Stimulated activated CD4-positive, alpha-beta T cell treated with anti-CD3 and anti-CD28 coated beads, Interleukin-15, amount 100 ng/mL, for 48 hours (primary cell): Measurements from ENCODE around the gene SLC25A13.
"Not testable (repeated sequence)": the region's sequence is repeated elsewhere in the genome, so short reads cannot be mapped to it uniquely, and the experiment has no call there.

Experiments used
- DNase-seq, 2 donors: peaks; one replicate each; pipeline ENCODE4 v3.0.0-alpha.2; 2020; ENCODE audit warnings: low read depth in 2 of 2

Gene SLC25A13

DNA sequence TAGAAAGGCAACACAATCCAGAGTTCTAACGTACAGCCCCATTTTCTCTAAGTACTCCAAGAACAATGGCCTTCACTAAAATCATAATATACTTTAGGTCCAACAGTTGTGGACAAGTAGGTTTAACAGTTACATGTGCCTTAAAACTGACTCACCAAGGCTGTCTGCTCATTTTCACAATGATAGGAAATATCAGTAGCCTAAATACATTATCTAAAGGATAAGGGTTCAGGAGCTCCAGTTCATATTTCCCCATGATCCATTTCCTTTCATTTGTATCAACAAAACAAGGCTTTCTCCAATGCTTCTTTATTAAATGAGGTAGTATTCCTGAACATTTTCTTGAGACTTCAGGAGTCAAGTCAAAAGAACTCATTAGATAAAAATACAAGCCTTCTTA, 164.0 kb downstream of the SLC25A13 start:
- DNase-seq: no peak

DNA sequence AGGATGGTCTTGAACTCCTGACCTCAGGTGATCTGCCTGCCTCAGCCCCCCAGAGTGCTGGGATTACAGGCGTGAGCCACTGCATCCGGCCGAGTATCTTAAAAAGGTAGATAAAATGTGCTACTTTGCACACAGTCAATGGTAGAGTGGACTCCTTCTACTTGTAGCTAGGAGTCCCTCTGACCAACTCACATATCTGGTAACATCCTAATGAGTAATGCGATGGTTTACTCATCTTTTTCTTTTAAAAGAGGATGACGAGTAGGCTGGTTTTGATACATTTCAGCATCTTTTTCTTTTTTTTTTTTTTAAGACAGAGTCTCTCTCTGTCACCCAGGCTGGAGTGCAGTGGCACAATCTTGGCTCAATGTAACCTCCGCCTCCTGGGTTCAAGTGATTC, 167.4 kb downstream of the SLC25A13 start:
- not testable (repeated sequence) for DNase-seq

DNA sequence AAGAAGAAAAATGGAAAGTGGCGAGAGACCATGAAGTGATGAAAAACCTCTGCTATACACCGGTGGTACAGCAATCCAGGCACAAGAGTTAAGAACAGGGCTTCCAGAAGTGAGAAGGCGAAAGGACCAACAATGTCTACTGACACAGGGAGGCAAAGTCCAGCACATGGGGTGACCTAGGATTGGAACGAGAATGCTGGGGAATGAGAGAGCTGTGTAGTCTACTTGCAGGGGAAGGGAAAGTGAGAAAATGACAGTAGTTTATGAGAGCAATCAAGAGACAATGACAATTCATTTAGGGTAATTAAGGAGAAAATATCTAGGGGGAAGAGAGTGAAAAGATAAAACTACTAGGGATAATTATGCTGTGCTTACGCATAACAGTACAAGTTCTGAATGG, 169.2 kb downstream of the SLC25A13 start:
- DNase-seq: no peak

DNA sequence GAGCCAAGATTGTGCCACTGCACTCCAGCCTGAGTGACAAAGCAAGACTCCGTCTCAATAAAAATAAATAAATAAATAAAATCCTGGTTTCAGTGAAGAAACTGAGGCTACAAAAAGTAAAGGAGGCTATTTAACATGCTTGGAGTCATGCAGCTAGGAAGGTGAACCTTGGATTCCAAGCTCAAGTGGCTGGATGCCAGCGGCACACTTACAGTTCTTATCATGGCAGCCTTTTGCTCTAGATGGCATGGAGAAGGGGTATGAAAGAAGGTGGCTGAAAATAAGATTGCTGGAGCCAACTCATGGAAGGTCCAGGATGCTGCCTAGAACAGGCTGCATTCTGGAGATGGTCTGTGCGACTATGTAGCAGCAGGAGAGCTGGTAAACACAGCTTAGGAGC, 170.0 kb downstream of the SLC25A13 start:
- no peak for DNase-seq

DNA sequence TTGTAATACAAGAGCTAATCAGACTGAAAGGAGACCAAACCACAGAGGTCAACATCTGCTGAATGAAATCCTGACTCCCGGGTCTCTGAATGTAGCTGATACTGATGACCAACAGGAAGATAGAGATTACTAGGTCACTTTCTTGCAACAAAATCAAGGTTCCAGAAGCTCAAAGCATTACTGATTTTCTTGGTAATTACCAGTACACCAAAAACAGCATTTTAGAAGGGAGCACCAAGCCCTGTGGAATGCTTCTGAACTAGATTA, 177.7 kb downstream of the SLC25A13 start:
- DNase-seq: no peak

DNA sequence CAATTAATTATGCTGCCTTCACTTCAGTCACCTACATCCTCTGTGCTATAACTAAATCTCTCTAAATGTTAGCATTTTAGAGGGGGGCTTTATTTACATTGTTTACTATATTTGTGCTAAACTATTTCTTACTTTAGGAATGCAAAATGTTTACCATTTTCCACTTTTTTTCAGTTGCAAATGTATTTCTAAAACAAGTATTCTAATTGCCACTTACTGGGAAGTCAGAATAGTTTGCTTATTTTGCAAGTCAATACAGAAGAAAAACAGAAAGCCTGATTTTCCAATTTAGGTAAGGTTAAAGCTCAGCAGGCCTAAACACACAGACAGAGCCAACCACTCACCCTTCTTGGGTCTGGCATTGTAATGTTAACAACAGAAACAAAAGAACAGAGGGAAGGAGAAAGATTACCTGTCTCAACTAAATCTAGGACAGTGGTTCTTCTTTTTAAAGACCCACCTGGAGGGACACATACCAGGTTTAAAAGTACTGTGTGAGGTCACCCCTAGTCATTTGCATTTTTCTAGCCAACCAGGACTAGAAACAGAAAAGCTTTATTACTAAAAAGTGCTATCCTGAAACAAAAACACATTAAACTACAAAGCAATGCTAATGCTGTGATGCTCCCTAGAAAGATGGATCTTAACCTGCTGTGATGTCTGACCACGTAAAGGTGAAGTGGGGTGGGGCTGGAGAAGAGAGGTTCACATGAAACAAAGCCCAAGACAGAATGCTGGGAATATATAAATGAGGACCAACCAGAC, 178.2 kb downstream of the SLC25A13 start:
- no peak for DNase-seq

DNA sequence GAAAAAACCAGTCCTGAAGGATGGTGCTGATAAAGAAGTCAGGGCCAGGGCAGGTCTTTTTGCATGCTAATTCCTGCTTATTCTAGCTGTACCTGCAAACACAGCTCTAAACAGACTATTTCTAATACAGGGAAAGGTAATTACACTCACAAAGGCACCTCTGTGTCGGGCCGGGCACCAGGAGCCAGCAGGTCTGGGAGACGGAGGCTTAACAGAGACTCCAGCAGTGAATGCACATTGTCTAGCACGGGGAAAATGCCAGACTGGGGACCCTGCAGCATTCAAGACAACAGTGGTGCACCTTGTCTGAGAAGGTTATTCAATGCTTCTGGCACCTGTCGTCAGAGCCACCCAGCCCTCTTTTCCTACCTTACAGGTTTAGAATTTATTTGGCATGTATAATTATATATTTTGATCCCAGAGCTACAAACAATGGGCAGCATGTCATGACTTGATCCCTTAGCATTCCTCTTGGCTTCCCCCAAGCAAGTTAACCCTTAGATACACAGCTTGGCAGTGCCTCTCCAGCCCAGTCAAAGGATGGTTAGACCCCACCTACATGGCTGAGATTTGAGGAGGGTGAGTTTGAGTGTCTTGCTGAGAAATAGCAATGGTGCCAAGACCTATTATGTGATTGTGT, 185.2 kb downstream of the SLC25A13 start:
- DNase-seq: no peak

DNA sequence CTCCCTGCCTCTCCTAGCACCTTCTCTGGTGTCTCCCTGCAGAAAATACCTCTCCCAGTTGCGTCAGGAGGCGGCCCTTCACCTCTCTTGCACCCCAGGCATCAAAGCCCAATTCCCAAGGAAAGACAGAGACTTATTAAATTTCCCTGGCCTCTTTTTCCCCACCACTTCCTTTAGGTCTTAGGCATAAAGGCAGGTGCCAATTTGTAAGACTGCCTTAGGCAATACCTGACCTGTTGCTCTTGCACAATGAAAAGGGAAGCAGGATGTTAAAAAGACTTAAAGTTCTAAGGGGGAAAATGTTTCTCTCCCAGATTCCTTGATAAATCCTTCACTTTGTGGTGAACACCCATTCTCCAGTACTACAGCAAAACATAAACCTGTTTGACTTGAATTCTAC, 186.7 kb downstream of the SLC25A13 start:
- DNase-seq: no peak

DNA sequence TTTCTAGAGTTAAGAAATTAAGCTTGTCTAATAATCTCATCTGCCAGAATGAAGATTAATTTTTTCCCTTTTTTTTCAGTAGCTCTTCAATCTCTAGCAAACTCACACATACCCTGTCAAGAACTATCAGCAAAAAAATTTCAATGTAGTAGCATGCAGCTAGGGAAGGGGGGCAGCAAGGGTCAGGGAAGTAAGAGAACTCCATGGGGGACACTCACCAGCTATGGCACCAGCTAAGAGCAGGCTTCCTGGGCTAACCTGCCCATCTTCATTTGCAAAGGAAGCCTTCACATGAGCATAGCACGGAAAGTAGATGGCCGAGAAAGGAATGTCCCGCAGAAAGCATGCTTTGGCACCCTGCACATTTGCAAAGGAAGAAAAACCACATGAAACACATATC, 190.4 kb downstream of the SLC25A13 start:
- no peak for DNase-seq

DNA sequence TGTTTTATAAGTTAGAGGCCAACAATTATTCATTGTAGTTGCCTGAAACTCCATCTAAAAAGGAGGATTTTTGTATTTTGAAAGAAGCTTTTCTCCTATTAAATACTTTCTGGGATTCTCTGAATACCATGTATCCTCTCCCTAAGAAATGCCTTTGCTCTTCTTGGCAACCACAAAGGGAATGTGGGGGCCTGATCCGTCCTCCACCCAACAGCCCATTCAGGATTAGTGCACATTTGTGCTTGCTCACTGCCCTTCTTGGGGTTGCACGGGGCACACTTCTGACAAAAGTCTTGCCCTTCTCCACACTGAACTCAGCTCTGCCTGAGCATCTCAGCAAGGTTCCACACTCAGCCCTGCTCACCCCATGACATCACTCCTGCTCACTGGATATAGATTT, 194.2 kb downstream of the SLC25A13 start:
- DNase-seq: no peak

DNA sequence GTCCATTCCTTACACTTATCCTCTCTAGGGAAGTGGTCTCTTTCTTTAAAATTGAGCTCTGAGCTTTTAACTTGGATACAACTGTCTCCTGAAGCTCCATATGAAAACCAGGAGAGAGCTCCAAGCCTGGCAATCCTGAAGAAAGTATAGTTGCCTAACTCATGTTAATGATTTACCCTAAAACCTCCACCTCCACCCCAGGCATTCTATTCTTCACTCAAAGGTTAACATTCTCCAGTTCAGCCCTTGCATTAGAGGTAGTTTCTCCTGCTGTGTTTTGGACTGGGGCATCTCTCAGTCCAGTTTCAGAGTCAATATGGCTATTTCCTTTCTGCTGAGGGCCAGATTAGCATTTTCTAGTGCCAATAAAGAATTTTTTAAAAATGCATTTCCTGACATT, 195.5 kb downstream of the SLC25A13 start:
- no peak for DNase-seq

DNA sequence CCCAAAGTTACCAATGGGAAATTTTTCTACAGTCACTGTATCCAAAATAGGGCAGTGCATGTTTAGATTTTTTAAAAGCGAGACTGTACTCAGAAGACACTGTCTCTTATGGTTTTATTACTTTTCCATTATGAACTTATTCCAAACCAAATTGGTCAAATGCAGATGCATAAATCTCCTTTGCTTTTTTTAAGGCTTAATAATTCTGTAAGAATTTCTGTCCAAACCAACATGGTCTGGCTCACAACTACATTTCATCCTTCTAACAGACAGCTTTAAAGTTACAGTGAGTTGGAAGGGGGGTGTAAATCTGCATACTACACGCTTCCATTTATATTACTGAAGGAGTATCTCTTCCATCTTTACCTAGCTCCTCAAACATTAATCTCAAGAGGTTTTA, 199.2 kb downstream of the SLC25A13 start:
- no peak for DNase-seq

DNA sequence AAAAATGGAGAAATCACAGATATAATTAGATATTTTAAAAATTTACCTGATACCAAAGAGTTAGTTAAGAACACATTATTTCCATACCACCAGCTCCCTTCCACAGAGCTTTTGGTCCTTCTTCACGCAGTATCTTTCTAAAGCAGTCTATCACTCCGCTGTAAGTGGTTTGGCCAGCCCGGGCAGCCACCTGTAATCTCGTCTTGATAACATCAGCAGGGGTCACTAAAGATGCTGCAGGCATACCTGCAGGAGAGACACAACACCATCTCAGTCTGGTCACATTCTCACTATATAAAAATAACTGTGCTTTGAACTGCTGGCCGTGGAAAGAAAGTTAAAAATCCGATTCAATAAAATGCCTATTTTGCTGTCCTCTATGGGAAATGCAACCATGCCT, 200.1 kb downstream of the SLC25A13 start:
- DNase-seq: no peak

DNA sequence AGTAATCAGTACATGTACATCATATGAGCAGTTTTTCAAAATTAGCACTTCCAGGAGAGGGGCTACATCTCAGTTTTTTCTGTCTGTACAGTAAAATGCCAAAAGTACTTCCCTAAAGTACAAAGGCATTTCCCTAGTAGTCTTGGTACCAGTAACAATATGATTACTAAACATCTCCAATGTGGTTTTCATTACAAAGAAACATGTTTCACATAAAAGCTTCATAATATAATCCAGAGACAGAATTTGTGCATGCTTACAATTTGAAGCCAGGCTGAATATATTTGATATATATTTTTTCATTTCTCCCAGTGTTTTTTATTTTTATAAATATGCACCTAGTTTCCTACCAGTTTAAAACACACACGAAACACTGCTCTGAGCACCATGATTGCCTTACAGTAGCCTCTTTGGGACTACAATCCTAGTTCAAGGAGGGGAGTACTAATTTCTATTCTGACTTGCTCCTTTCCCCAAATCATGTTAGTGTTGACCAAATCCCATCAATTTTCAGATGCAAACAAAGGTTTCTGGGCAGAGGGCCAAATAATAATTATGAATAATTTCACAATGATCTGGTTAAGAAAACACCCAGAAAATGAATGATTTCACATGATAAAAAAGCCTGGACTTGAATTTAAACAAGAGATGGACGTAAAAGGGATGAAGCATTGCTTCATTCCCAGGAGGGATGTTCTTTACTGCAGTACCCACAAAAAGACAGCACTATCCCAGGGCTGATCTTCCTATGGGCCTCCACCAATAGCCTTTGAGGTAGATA, 201.3 kb downstream of the SLC25A13 start:
- no peak for DNase-seq

DNA sequence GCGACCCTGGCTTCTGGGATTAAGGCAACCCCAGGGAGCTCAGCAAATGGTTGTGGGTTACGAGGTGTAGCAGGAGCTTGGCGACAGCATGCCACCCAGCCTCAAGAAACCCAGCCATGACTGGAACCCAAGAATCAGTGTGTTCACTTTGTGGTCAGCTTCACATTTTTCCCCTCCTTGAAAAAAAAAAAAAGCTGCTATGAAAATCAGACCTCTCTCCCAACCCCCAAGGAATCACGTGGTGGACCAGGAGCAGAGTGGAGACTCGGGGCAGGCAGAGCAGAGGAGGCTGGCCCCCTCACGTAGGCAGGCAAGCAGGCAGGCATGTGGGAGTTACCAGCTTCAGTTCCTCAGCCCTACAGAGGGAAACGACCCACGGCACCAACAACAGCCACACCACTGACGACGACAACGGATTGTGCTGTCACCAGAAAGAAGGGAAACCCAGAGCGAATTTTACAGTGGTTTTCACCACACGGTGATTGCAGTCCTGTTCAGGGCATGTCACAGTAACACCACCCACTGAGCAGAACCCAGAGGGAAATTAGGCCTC, 203.4 kb downstream of the SLC25A13 start:
- no peak for DNase-seq

DNA sequence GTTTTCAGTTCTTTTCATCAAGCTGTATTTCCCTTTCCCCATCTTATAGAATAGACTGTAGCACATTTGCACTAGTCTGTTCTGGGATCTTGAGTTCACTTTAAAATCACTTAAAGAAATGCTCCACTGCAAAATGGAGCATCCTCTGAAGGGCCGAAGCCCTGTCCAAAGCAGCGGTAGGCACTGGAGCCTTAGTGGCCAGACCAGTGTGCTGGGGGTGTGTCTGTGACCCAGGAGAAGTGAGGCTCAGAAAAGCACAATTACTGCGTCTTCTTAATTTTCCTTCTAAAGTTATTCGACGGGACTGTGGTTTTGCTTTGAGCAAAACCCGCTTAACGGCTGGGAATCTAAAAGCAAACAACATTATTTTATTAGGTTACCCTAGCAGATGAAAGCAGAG, 205.7 kb downstream of the SLC25A13 start:
- DNase-seq: no peak

DNA sequence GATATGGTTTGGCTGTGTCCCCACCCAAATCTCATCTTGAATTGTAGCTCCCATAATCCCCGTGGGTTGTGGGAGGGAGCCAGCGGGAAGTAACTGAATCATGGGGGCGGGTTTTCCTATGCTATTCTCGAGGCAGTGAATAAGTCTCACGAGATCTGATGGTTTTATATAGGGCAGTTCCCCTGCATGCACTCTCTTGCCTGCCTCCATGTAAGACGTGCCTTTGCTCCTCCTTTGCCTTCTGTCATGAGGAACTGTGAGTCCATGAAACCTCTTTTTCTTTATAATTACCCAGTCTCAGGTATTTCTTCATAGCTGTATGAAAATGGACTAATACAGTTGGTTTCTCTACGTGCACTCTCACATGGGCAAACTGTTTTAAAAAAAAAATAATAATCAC, 207.7 kb downstream of the SLC25A13 start:
- DNase-seq: no peak

DNA sequence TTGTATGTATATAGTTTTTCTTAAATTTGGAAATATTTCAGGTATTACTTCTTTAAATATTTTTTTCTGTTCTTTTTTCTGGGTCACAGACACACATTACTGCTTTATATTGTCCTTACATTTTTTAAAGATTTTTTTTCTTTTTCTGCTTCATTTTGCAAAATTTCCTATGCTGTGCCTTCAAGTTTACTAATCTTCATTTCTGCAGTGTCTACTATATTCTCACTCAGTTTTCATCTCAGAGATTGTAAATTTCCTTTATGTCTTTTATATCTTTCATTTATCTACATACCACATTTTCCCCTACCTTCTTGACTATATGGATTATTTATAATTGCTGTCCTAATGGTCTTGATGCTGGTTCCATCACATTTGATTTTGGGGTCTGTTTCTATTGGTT, 210.5 kb downstream of the SLC25A13 start:
- DNase-seq: no peak

DNA sequence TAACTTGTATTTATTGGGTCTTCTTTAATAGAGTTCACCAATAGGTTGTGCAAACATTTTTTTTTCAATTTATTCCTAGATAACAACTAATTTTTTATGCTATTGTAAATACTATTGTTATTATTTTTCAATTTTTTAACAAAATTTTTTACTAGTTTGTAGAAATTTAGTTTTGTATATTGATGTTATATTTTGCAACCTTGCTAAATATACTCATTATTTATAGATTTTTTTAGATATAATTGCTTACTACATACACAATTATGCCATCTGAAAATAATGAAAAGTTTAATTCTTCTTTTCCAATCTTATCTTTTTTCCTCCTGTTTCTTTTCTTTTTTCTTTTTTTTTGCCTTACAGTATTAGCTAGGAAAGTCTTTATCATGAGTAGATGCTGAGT, 216.9 kb downstream of the SLC25A13 start:
- no peak for DNase-seq

DNA sequence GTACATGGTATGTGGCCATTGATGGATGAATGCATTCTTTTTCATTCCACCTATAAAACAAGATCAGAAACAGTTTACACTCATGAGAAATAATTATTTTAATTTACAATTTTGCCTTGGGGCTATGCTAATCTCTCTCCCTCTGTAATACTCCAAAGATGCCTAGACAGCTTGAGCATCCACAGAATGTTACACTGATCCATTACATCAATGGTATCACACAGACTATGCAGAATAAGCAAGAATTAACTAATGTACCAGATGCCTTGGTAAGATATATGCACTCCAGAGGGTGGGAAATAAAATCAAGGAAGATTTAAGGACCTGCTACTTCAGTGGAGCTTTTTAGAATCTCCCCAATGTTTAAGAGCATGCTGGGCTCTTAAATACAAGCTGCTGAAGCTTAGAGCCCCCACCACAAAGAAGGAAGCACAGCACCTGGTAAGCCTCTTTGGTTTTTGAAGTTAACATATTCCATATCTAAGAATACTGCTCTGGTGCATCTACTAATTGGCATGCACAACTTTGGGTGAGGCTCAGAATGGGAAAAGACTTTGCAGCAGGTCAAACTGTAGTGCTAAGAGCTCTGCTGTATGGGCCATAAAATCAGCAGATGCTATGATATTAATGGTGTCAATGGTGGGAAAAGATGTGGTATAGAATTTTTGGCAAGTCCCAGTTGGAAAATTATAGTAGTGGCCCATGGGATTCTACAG, 219.6 kb downstream of the SLC25A13 start:
- no peak for DNase-seq

DNA sequence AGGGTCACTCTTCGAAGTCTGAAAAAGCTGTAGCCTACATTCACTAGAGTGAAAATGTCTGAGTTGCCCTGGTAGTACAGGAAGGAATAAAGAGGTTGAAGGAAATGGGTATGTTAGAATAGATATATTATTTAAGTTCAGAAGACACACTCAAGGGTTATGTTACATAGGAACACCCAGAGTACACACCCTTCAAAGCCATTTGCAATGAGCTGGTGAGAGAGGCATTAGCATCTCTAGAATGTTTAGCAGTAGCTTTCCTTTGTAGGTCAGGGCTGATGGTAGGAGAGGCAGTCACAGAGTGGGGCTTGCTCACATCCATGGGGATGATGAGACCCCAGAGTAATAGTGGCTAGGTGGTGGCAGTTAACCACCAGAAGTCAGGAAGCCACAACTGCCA, 221.2 kb downstream of the SLC25A13 start:
- no peak for DNase-seq

DNA sequence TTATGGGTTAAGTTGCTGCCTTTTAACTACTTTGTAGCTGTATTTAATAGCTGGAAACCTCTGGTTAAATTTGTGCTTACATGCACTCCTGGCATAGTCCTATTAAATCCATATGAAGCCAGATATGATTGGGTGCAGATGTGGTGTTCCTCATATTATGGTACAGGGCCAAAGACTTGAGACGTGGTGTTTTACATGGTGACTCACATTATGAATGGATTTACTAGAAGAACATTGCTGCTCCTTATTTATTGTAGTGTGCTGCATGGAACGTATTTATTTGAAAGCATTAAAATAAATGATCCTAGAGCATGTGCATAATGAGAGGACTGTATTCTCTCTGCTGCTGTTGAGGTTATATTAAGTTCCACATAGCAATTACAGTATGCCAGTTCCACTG, 224.1 kb downstream of the SLC25A13 start:
- DNase-seq: no peak
